Body of pancreas (tissue), 4 donors: ENCODE results near the gene CD274.

Experiments
- POLR2A ChIP-seq, 3 donors: fragments of 450-650 bp; IDR thresholded peaks; one replicate each; pipeline ENCODE4 v1.6.1; 2016; ENCODE audit warnings: antibody characterized with exemption in 3 of 3, mild to moderate bottlenecking in 2 of 3
- TF ChIP-seq, protein P1 (sequence below), 7 experiments: fragments of 450-650 bp in 4 of 7; fragments of 200-600 bp in 3 of 7; sonication (generic) in 3 of 7; IDR thresholded peaks; one replicate each; pipeline ENCODE4 v1.5.1; 2016 to 2019; ENCODE audit warnings: antibody characterized with exemption in 7 of 7

DNA sequence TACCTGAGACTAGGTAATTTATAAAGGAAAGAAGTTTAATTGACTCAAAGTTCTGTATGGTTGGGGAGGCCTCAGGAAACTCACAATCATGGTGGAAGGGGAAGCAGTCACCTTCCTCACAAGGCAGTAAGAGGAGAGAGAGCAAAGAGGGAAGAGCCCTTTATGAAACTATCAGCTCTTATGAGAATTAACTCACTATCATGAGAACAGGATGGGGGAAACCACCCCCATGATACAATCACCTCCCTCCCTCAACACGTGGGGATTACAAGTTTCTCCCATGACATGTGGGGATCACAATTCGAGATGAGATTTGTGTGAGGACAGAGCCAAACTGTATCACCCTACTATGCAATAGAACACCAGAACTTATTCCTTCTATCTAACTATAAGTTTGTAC lies 27.9 kb downstream of the CD274 start:
- no peak for TF ChIP-seq POLR2A (IDR thresholded peaks at IDR 0.05)
- TF ChIP-seq, protein P1, sequence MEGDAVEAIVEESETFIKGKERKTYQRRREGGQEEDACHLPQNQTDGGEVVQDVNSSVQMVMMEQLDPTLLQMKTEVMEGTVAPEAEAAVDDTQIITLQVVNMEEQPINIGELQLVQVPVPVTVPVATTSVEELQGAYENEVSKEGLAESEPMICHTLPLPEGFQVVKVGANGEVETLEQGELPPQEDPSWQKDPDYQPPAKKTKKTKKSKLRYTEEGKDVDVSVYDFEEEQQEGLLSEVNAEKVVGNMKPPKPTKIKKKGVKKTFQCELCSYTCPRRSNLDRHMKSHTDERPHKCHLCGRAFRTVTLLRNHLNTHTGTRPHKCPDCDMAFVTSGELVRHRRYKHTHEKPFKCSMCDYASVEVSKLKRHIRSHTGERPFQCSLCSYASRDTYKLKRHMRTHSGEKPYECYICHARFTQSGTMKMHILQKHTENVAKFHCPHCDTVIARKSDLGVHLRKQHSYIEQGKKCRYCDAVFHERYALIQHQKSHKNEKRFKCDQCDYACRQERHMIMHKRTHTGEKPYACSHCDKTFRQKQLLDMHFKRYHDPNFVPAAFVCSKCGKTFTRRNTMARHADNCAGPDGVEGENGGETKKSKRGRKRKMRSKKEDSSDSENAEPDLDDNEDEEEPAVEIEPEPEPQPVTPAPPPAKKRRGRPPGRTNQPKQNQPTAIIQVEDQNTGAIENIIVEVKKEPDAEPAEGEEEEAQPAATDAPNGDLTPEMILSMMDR (IDR thresholded peaks at IDR 0.05): no peak
